ENCODE measurements around the gene DEFB113.

Gene DEFB113

DNA sequence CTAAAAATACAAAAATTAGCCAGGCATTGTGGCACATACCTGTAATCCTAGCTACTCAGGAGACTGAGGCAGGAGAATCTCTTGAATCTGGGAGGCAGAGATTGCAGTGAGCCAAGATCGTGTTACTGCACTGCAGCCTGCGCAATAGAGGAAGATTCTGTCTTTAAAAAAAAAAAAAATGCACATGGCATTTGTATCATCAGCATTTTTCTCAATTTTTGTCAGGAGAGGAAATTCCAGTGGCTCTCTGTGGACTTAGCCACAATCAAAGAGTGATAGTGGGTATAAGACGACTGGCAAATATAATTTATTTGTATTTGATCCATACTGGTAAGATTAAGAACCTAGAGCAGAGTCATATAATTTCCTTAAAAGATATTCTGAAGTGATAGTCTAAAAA lies 34.0 kb downstream of the DEFB113 start:
- DNase-seq (ENCODE audit: low read depth), result no peak

DNA sequence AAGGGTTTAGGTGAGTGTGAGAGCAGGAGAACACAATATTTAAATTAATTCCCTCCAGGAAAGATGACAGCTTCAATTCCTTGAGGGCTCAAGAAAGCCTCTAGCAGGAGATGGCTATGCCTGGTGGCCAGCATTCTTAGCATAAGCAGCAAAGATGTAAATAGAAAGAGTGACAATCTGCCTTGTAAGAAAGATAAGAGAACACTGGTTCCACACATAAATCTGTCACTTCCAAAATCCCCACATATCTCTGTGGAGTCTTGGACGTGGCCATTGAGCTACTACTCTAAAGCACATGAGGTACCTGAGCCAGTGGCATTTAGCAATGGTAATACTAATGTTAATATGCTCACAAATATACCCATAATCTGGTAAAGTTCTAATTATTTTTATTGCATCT lies 34.7 kb downstream of the DEFB113 start:
- DNase-seq (ENCODE audit: low read depth), result no peak

- no peak for DNase-seq (ENCODE audit: low read depth)
Observed at GRCh38 chr6:49933526-49933925, 35.9 kb downstream of the DEFB113 start.

- DNase-seq (ENCODE audit: low read depth), result no peak
Observed at GRCh38 chr6:49929340-49929739, 40.1 kb downstream of the DEFB113 start.

GRCh38 chr6:49923826-49924225 lies 45.6 kb downstream of the DEFB113 start:
- no peak for DNase-seq (ENCODE audit: low read depth)

GRCh38 chr6:49919935-49920644 lies 49.3 kb downstream of the DEFB113 start:
- no peak for DNase-seq (ENCODE audit: low read depth)

GRCh38 chr6:49919261-49919660 lies 50.2 kb downstream of the DEFB113 start:
- DNase-seq (ENCODE audit: low read depth), result no peak

- no peak for DNase-seq (ENCODE audit: low read depth)
Observed at GRCh38 chr6:49918787-49919186, 50.6 kb downstream of the DEFB113 start.

Measured in stimulated activated CD8-positive, alpha-beta memory T cell treated with anti-CD3 and anti-CD28 coated beads, Interleukin-7, amount 100 ng/mL, for 24 hours (primary cell).